ENCODE measurements around the gene CHL1. TPM values are rescaled to one million over a fixed set of nuclear protein-coding genes. Genes with fewer than 3 reads are reported as not detected.

CHL1 gene
- total RNA-seq, 1 experiment from 2014 or later, result not detected

DNA sequence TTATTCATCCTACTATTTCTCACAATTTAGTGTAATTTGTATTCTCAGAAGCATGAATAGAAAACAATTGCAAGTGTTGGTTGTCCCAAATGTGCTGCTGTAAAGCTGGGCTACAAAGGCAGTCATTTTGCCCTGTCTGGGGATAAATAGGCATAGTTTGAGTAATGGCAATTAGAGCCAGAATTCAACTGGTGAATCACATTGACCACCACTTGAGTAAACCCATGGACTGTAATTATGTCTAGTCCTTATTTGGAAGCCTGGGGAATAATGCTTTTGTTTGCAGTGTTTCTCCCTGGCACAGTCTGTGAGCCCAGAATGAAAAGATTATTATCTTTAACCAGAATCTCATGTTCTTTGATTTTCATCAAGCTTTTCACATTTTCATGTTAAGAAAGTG lies 30.5 kb upstream of the CHL1 start:
- Mint-ChIP-seq H3K27ac (ENCODE audit: unreplicated experiment) (no peak overlapping the region), H3K27me3 (ENCODE audit: insufficient read depth, unreplicated experiment) (peaks cover 18% of the 10 kb centered on the region), H3K4me1 (ENCODE audit: low read depth, unreplicated experiment) (no peaks in the 10 kb centered on the region), H3K36me3 (ENCODE audit: insufficient read depth, unreplicated experiment) (no peaks in the 10 kb centered on the region), H3K9me3 (ENCODE audit: unreplicated experiment) (no peaks in the 10 kb centered on the region), H3K4me3 (ENCODE audit: unreplicated experiment) (no peak overlapping the region)
- no peak for DNase-seq
- Histone ChIP-seq H3K9me3 (no peaks in the 10 kb centered on the region), H3K36me3 (ENCODE audit: control insufficient read depth, insufficient read depth, low read length) (no peaks in the 10 kb centered on the region), H3K4me1 (no peaks in the 10 kb centered on the region), H3K4me3 (ENCODE audit: low read depth, low read length) (no peak overlapping the region), H3K27me3 (replicated peaks; ENCODE audit: control insufficient read depth, insufficient read depth, low read length) (no peaks in the 10 kb centered on the region)
- CTCF ChIA-PET, result no interaction called here
- intact Hi-C loops (cut with micrococcal nuclease; ENCODE audit: unreplicated experiment), result no loop called here
- no TSS peak for BruUV-seq (replicated peaks)
- TF ChIP-seq, protein P1, sequence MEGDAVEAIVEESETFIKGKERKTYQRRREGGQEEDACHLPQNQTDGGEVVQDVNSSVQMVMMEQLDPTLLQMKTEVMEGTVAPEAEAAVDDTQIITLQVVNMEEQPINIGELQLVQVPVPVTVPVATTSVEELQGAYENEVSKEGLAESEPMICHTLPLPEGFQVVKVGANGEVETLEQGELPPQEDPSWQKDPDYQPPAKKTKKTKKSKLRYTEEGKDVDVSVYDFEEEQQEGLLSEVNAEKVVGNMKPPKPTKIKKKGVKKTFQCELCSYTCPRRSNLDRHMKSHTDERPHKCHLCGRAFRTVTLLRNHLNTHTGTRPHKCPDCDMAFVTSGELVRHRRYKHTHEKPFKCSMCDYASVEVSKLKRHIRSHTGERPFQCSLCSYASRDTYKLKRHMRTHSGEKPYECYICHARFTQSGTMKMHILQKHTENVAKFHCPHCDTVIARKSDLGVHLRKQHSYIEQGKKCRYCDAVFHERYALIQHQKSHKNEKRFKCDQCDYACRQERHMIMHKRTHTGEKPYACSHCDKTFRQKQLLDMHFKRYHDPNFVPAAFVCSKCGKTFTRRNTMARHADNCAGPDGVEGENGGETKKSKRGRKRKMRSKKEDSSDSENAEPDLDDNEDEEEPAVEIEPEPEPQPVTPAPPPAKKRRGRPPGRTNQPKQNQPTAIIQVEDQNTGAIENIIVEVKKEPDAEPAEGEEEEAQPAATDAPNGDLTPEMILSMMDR (IDR thresholded peaks at IDR 0.05; ENCODE audit: insufficient read depth in 1 of 2, low read depth in 1 of 2, low read length in 1 of 2, severe bottlenecking in 1 of 2, unreplicated experiment in 1 of 2), result no peak
- POLR2A ChIA-PET, result no interaction called here

DNA sequence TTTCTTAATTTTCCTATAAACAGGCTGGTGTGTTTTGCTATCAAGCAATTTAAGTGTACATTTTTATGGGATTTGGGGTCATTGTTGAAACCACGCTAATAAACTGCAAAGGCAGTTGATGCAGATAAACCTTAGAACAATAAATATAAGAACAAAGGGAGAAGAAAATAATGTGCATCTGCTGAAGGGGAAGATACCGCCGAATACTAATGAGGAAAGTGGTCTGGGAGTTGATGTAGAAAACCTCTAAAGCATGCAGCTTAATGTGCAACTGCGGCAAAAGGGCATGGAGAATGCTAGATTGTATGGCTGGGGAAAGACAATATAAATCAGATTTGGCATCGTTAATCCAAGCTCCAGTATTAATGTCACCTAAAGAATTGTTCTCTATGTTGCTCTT lies 29.8 kb upstream of the CHL1 start:
- Mint-ChIP-seq H3K36me3 (ENCODE audit: insufficient read depth, unreplicated experiment) (no peaks in the 10 kb centered on the region), H3K4me3 (ENCODE audit: unreplicated experiment) (no peak overlapping the region), H3K4me1 (ENCODE audit: low read depth, unreplicated experiment) (no peaks in the 10 kb centered on the region), H3K9me3 (ENCODE audit: unreplicated experiment) (no peaks in the 10 kb centered on the region), H3K27me3 (ENCODE audit: insufficient read depth, unreplicated experiment) (peaks cover 18% of the 10 kb centered on the region), H3K27ac (ENCODE audit: unreplicated experiment) (no peak overlapping the region)
- BruUV-seq (replicated peaks), result no TSS peak
- Histone ChIP-seq H3K27me3 (replicated peaks; ENCODE audit: control insufficient read depth, insufficient read depth, low read length) (no peaks in the 10 kb centered on the region), H3K36me3 (ENCODE audit: control insufficient read depth, insufficient read depth, low read length) (no peaks in the 10 kb centered on the region), H3K4me3 (ENCODE audit: low read depth, low read length) (no peak overlapping the region), H3K9me3 (no peaks in the 10 kb centered on the region), H3K4me1 (no peaks in the 10 kb centered on the region)
- CTCF ChIA-PET, result no interaction called here
- no peak for DNase-seq
- POLR2A ChIA-PET, result no interaction called here
- intact Hi-C loops (cut with micrococcal nuclease; ENCODE audit: unreplicated experiment), result no loop called here
- TF ChIP-seq, protein P1 (IDR thresholded peaks at IDR 0.05; ENCODE audit: insufficient read depth in 1 of 2, low read depth in 1 of 2, low read length in 1 of 2, severe bottlenecking in 1 of 2, unreplicated experiment in 1 of 2), result no peak

DNA sequence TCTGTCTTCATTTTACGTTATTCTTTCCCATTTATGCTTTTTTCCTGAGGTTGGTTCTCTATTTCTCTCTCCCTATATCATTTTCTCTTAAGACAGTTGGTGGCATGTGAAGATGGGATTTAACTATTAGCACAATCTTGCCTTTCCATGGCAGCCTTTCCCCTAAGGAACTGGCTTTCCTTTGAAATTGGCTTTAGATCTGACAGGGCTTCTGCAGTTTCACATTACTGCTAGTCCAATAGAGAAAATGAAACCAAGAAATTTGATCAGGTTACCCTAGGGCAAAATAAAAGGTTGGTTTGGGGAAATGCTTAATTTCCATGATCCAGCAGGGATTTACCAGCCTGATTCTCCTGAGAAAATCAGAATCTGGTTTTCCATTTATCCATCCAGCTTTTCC lies 22.7 kb upstream of the CHL1 start:
- intact Hi-C loops (cut with micrococcal nuclease; ENCODE audit: unreplicated experiment), result no loop called here
- no peak overlapping the region for H3K4me3 ChIP-seq (ENCODE audit: low read depth, low read length)
- no peaks in the 10 kb centered on the region for H3K27me3 ChIP-seq (replicated peaks; ENCODE audit: control insufficient read depth, insufficient read depth, low read length)
- no peak for DNase-seq
- H3K36me3 ChIP-seq (ENCODE audit: control insufficient read depth, insufficient read depth, low read length), result no peaks in the 10 kb centered on the region
- no peaks in the 10 kb centered on the region for H3K27me3 Mint-ChIP-seq (ENCODE audit: insufficient read depth, unreplicated experiment)
- H3K4me3 Mint-ChIP-seq (ENCODE audit: unreplicated experiment), result no peak overlapping the region
- POLR2A ChIA-PET, result no interaction called here
- no peaks in the 10 kb centered on the region for H3K4me1 ChIP-seq
- BruUV-seq (replicated peaks), result no TSS peak
- no peaks in the 10 kb centered on the region for H3K9me3 Mint-ChIP-seq (ENCODE audit: unreplicated experiment)
- no peak overlapping the region for H3K27ac Mint-ChIP-seq (ENCODE audit: unreplicated experiment)
- no peaks in the 10 kb centered on the region for H3K36me3 Mint-ChIP-seq (ENCODE audit: insufficient read depth, unreplicated experiment)
- no peaks in the 10 kb centered on the region for H3K9me3 ChIP-seq
- CTCF ChIA-PET, result no interaction called here
- TF ChIP-seq, protein P1 (IDR thresholded peaks at IDR 0.05; ENCODE audit: insufficient read depth in 1 of 2, low read depth in 1 of 2, low read length in 1 of 2, severe bottlenecking in 1 of 2, unreplicated experiment in 1 of 2), result no peak
- no peaks in the 10 kb centered on the region for H3K4me1 Mint-ChIP-seq (ENCODE audit: low read depth, unreplicated experiment)
